ENCODE results near the gene NRXN2. TPM values are rescaled to one million over a fixed set of nuclear protein-coding genes. Genes with fewer than 3 reads are reported as not detected.

NRXN2 gene
- total and polyA plus RNA-seq, 2 donors (not counting 3 experiments of a cell fraction or from before 2014, with no cell fraction given): not detected

DNA sequence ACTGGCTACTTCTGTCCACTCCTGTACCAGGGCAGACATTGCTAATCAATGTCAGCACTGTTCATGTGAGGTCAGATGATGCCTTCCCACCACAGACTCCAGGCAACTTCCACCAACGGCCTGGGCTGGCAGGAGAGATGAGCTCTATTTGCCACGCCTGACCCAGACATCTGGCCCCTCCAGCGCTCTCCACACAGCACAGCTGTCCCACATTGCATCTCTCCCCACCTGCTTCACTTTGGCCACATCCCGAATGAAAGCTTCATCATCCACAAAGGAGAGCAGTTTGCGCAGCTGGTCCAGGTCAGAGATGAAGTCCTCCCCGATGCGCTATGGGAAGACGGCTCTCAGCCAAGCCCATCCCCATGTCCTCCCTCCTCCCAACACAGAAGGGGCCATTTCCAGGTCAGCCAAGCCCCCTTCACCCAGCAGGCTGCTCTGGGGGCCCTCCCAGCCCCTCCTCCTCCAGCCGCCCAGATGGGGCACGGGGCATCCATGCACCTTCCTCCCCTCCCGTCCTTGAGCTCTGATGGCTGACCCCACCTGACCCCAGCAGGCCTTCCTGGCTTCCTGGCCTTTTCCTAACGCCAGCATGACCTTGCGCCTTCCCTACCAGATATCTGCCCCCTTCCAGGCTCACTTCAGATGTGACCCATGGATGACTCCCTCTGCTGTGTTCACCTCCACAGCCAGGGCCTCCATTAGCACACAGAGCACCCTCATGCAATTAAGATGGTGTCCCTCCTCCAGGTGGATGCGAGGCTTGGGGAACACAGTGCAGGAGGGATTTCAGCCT lies 29.4 kb upstream of the NRXN2 start:
- Histone ChIP-seq H3K4me2 (ENCODE audit: insufficient read depth, low read length) (no peak overlapping the region), H4K20me1 (replicated peaks; ENCODE audit: control insufficient read depth, extremely low read depth, insufficient read depth, low read length) (no peaks in the 10 kb centered on the region), H3K36me3 (ENCODE audit: control insufficient read depth in 2 of 2, extremely low read depth in 1 of 2, insufficient read depth in 2 of 2, low read length in 2 of 2) (no peaks in the 10 kb centered on the region), H3K9me3 (replicated peaks; ENCODE audit: control insufficient read depth, insufficient read depth, low read length) (no peaks in the 10 kb centered on the region), H3K27me3 (ENCODE audit: control insufficient read depth in 2 of 2, insufficient read depth in 2 of 2, low read length in 2 of 2) (no peaks in the 10 kb centered on the region), H3K9me1 (replicated peaks; ENCODE audit: control insufficient read depth, extremely low read depth, insufficient read depth, low read length) (no peaks in the 10 kb centered on the region), H3K9ac (replicated peaks; ENCODE audit: extremely low read depth, insufficient read depth, low read length) (no peak overlapping the region), H2AFZ (ENCODE audit: low read depth, low read length) (no peak overlapping the region), H3K79me2 (ENCODE audit: control insufficient read depth, insufficient read depth, low read length) (no peaks in the 10 kb centered on the region), H3K27ac (ENCODE audit: insufficient read depth, low read depth, low read length) (no peak overlapping the region), H3K4me3 (replicated peaks in 1 of 3; ENCODE audit: insufficient read depth in 1 of 3, low read depth in 1 of 3, low read length in 3 of 3) (no peak overlapping the region), H3K4me1 (ENCODE audit: control insufficient read depth, extremely low read depth, insufficient read depth, low read length) (no peaks in the 10 kb centered on the region)
- no TSS peak for BruUV-seq (replicated peaks)
- dilution Hi-C loops (cut with MboI; ENCODE audit: extremely low pct_ligation_motif_present, low sequenced_read_pairs) (no loop called here), intact Hi-C loops (cut with micrococcal nuclease) (no loop called here)
- TF ChIP-seq GATA2 (IDR thresholded peaks at IDR 0.05; ENCODE audit: insufficient read depth, insufficient read length, low read depth, low read length) (no peak), POLR2A (IDR thresholded peaks at IDR 0.05; ENCODE audit: low read depth, low read length) (no peak), EZH2 (IDR thresholded peaks at IDR 0.05; ENCODE audit: borderline replicate concordance, low read depth, low read length, severe bottlenecking) (no peak), JUN (IDR thresholded peaks at IDR 0.05; ENCODE audit: borderline replicate concordance, insufficient read depth, insufficient read length, low read depth) (no peak)
- TF ChIP-seq, protein P1, sequence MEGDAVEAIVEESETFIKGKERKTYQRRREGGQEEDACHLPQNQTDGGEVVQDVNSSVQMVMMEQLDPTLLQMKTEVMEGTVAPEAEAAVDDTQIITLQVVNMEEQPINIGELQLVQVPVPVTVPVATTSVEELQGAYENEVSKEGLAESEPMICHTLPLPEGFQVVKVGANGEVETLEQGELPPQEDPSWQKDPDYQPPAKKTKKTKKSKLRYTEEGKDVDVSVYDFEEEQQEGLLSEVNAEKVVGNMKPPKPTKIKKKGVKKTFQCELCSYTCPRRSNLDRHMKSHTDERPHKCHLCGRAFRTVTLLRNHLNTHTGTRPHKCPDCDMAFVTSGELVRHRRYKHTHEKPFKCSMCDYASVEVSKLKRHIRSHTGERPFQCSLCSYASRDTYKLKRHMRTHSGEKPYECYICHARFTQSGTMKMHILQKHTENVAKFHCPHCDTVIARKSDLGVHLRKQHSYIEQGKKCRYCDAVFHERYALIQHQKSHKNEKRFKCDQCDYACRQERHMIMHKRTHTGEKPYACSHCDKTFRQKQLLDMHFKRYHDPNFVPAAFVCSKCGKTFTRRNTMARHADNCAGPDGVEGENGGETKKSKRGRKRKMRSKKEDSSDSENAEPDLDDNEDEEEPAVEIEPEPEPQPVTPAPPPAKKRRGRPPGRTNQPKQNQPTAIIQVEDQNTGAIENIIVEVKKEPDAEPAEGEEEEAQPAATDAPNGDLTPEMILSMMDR (IDR thresholded peaks at IDR 0.05; ENCODE audit: extremely low read depth in 1 of 2, insufficient read depth in 1 of 2, low read depth in 1 of 2, low read length in 2 of 2): no peak
- TF ChIP-seq, protein P2, sequence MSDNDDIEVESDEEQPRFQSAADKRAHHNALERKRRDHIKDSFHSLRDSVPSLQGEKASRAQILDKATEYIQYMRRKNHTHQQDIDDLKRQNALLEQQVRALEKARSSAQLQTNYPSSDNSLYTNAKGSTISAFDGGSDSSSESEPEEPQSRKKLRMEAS (IDR thresholded peaks at IDR 0.05; ENCODE audit: insufficient read depth, insufficient read length): no peak
- DNase-seq (ENCODE audit: low read depth, low spot score): no peak
- no peak for FAIRE-seq
- ChIA-PET CTCF (interaction anchor here (0.7 to 1.6 kb wide), 4 partner anchors 10 to 26 kb away, joined by 3 to 5 read pairs (median 4); partner anchors contain the start of gene SF1), POLR2A (no interaction called here)

Measured in endothelial cell of umbilical vein (primary cell).